Activated CD4-positive, alpha-beta T cell treated with anti-CD3 and anti-CD28 coated beads, Interleukin-10, Interleukin-2, amounts not matched to agents 100 ng/mL and 50 ng/mL, durations not matched to agents 16 hours and 8 hours (primary cell): ENCODE data around the gene NPHP3.
A peak's percentile ranks its signal among the peaks of the same experiment; 100 is the strongest.

Experiments
- DNase-seq: peaks from one replicate; pipeline ENCODE4 v3.0.0-alpha.2; 2020

NPHP3 gene

GRCh38 chr3:132694991-132695390 is 27.2 kb downstream of the NPHP3 start:
- no peak for DNase-seq

- no peak for DNase-seq
Measured at GRCh38 chr3:132690040-132690439, 32.2 kb downstream of the NPHP3 start.

- no peak for DNase-seq
Measured at GRCh38 chr3:132682201-132682600, 40.0 kb downstream of the NPHP3 start.

GRCh38 chr3:132681421-132681820 is 40.8 kb downstream of the NPHP3 start:
- no peak for DNase-seq

- no peak for DNase-seq
Measured at GRCh38 chr3:132679911-132680310, 42.3 kb downstream of the NPHP3 start.

GRCh38 chr3:132675408-132675807 is 46.8 kb downstream of the NPHP3 start:
- no peak for DNase-seq

GRCh38 chr3:132669256-132669777 is 52.9 kb downstream of the NPHP3 start:
- DNase-seq, result no peak

- DNase-seq, result no peak
Measured at GRCh38 chr3:132665230-132665745, 56.9 kb downstream of the NPHP3 start.

- DNase-seq, result no peak
Measured at GRCh38 chr3:132662212-132662611, 60.0 kb downstream of the NPHP3 start.

- DNase-seq, result peak; percentile 5
Measured at GRCh38 chr3:132661101-132661500, 61.1 kb downstream of the NPHP3 start.

- no peak for DNase-seq
Measured at GRCh38 chr3:132660811-132661070, 61.5 kb downstream of the NPHP3 start.

GRCh38 chr3:132660052-132660810 is 62.0 kb downstream of the NPHP3 start, which contains the start of gene UBA5:
Gene UBA5, plus strand, starts transcription at chr3:132660329. Its CDS starts 209 bp downstream, at chr3:132660538.
- peak; percentile 80 for DNase-seq

- DNase-seq, result peak; percentile 50
Measured at GRCh38 chr3:132659365-132660051, 62.7 kb downstream of the NPHP3 start, which contains the start of gene ACAD11. Gene ACAD11, minus strand, starts transcription at chr3:132659809. Its CDS starts 58 bp downstream, at chr3:132659751.

GRCh38 chr3:132659000-132659364 is 63.2 kb downstream of the NPHP3 start:
- no peak for DNase-seq

- no peak for DNase-seq
Measured at GRCh38 chr3:132657869-132658747, 64.1 kb downstream of the NPHP3 start.

GRCh38 chr3:132655471-132655870 is 66.7 kb downstream of the NPHP3 start:
- DNase-seq, result no peak

- DNase-seq, result no peak
Measured at GRCh38 chr3:132654721-132655120, 67.5 kb downstream of the NPHP3 start.

- DNase-seq, result no peak
Measured at GRCh38 chr3:132654190-132654589, 68.0 kb downstream of the NPHP3 start.

GRCh38 chr3:132652640-132653270 is 69.5 kb downstream of the NPHP3 start:
- no peak for DNase-seq

GRCh38 chr3:132650153-132650552 is 72.1 kb downstream of the NPHP3 start:
- no peak for DNase-seq

GRCh38 chr3:132645058-132645457 is 77.2 kb downstream of the NPHP3 start:
- no peak for DNase-seq

- no peak for DNase-seq
Measured at GRCh38 chr3:132643366-132643765, 78.8 kb downstream of the NPHP3 start.

GRCh38 chr3:132642539-132642847 is 79.7 kb downstream of the NPHP3 start:
- no peak for DNase-seq
